ENCODE data around the gene PTPRB.

Gene PTPRB

GRCh38 chr12:70637303-70638085 is at the start of gene PTPRB:
PTPRB (minus strand) TSS chr12:70637429; CDS start chr12:70637395, 34 bp downstream.
- DNase-seq (ENCODE audit: low read depth) = no peak

- no peak for DNase-seq (ENCODE audit: low read depth)
Measured at GRCh38 chr12:70686907-70687306, 49.7 kb upstream of the PTPRB start.

GRCh38 chr12:70686299-70686698 is 49.1 kb upstream of the PTPRB start:
- no peak for DNase-seq (ENCODE audit: low read depth)

GRCh38 chr12:70683976-70684375 is 46.7 kb upstream of the PTPRB start:
- no peak for DNase-seq (ENCODE audit: low read depth)

GRCh38 chr12:70671698-70672097 is 34.5 kb upstream of the PTPRB start:
- DNase-seq (ENCODE audit: low read depth) = no peak

- DNase-seq (ENCODE audit: low read depth) = no peak
Measured at GRCh38 chr12:70670948-70671347, 33.7 kb upstream of the PTPRB start.

GRCh38 chr12:70667253-70667652 is 30.0 kb upstream of the PTPRB start:
- DNase-seq (ENCODE audit: low read depth) = no peak

- no peak for DNase-seq (ENCODE audit: low read depth)
Measured at GRCh38 chr12:70666364-70666763, 29.1 kb upstream of the PTPRB start.

GRCh38 chr12:70664465-70664881 is 27.2 kb upstream of the PTPRB start:
- no peak for DNase-seq (ENCODE audit: low read depth)

- DNase-seq (ENCODE audit: low read depth) = no peak
Measured at GRCh38 chr12:70663838-70664237, 26.6 kb upstream of the PTPRB start.

- no peak for DNase-seq (ENCODE audit: low read depth)
Measured at GRCh38 chr12:70661466-70662161, 24.4 kb upstream of the PTPRB start.

GRCh38 chr12:70660620-70661219 is 23.5 kb upstream of the PTPRB start:
- no peak for DNase-seq (ENCODE audit: low read depth)

- DNase-seq (ENCODE audit: low read depth) = no peak
Measured at GRCh38 chr12:70660002-70660604, 22.9 kb upstream of the PTPRB start.

- DNase-seq (ENCODE audit: low read depth) = no peak
Measured at GRCh38 chr12:70659077-70659606, 21.9 kb upstream of the PTPRB start.

GRCh38 chr12:70657616-70658286 is 20.5 kb upstream of the PTPRB start:
- DNase-seq (ENCODE audit: low read depth) = no peak

- DNase-seq (ENCODE audit: low read depth) = no peak
Measured at GRCh38 chr12:70652451-70652850, 15.2 kb upstream of the PTPRB start.

- no peak for DNase-seq (ENCODE audit: low read depth)
Measured at GRCh38 chr12:70648831-70649230, 11.6 kb upstream of the PTPRB start.

- no peak for DNase-seq (ENCODE audit: low read depth)
Measured at GRCh38 chr12:70648191-70648590, 11.0 kb upstream of the PTPRB start.

- DNase-seq (ENCODE audit: low read depth) = no peak
Measured at GRCh38 chr12:70646850-70647249, 9.6 kb upstream of the PTPRB start.

GRCh38 chr12:70645494-70646317 is 8.5 kb upstream of the PTPRB start:
- DNase-seq (ENCODE audit: low read depth) = no peak

- DNase-seq (ENCODE audit: low read depth) = no peak
Measured at GRCh38 chr12:70644861-70645260, 7.6 kb upstream of the PTPRB start.
